ENCODE data around the gene UROS. TPM values are rescaled to one million over a fixed set of nuclear protein-coding genes. Genes with fewer than 3 reads are reported as not detected.

The UROS gene
- total RNA-seq, 2 experiments from 2014 or later, result 30.8 to 32.9 TPM

DNA sequence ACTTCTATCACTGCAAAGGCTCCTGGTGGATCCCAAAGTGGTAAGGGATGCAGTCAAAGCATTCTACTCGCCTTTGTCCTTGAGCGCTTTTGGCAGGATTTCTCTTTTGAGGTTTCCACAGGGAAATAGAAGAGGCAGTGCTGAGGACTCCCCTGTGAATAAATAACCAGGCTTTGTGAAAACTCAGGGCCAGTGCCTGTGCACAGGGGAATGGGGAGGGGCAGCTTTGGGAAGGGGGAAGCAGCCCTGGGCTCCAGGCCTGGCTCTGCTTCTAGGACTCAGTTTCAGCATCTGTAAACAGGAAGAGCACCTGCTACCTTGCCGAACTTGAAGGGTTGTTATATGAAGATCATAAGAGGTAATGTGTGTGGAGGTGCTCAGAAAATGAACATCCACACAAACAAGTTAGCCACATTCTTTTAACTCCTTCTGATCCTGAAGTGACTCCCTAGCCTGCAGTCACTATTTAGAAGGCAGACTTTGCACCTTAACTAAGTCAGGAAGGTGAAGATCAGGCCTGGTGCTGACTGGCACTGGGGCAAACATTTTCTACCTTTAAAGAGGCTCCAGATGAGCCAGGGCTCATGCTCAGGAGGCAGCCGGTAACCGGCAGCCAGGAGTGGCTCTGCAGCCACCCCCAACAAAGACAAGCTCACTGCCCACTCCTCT is 24.9 kb downstream of the UROS start:
- Mint-ChIP-seq H3K4me3 (no peak overlapping the region), H3K36me3 (ENCODE audit: low read depth) (peaks cover 12% of the 10 kb centered on the region), H3K27ac (no peak overlapping the region), H3K9me3 (no peaks in the 10 kb centered on the region), H3K4me1 (ENCODE audit: low read depth) (no peaks in the 10 kb centered on the region), H3K27me3 (ENCODE audit: low read depth) (no peaks in the 10 kb centered on the region)
- no peak for DNase-seq
- CTCF ChIA-PET, result no interaction called here
- intact Hi-C loops (cut with micrococcal nuclease), result no loop called here

DNA sequence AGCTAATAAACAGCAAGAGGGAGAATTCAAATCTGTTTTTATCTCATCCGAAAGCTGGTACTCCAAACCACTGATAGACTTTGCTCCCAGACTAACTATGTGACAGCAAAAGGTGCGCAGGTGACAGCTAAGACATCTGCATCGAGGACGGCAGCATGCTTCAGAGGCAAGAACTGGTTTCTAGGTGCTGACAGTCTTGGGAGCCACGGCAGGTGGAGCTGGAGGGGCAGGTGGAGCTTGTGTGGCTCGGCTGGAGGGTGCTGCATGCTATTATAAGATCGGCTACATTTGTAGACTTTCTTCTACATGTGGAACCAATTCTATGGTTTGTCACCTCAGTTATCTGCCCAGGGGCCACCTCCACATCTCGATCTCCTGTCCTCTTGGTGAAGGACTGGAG is 25.6 kb downstream of the UROS start:
- Mint-ChIP-seq H3K4me1 (ENCODE audit: low read depth) (no peaks in the 10 kb centered on the region), H3K36me3 (ENCODE audit: low read depth) (peaks cover 12% of the 10 kb centered on the region), H3K9me3 (no peaks in the 10 kb centered on the region), H3K27ac (no peak overlapping the region), H3K4me3 (no peak overlapping the region), H3K27me3 (ENCODE audit: low read depth) (no peaks in the 10 kb centered on the region)
- intact Hi-C loops (cut with micrococcal nuclease), result no loop called here
- CTCF ChIA-PET, result interaction anchor here (0.8 kb wide), 1 partner anchor 13 kb away, joined by 3 read pairs; no protein-coding TSS in a partner anchor
- no peak for DNase-seq

DNA sequence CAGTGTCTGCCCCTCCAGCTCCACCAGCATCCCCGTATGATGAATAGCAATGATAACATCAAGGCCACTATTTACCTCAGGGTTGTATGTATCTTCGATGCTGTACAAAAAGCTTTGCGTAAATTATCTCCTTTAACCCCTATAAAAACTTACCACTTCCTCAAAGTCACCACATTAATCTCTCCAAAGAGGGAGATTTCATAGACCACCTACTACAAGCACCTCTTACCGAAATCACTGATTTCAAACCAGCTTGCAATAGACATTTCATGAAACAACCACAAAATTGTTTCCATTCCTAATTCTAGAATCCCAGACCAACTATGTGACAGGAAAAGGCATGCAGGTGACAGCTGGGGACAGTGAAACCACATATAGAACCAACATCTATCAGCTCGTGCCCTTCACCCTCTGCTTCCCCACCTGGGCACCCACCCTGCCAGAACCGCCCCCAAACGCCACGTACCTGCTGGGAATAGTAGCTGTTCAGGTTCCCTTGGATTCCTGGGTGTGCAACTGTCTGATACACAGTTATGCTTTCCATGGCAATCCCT is 27.3 kb downstream of the UROS start:
- Mint-ChIP-seq H3K4me3 (no peak overlapping the region), H3K27me3 (ENCODE audit: low read depth) (no peaks in the 10 kb centered on the region), H3K27ac (no peak overlapping the region), H3K36me3 (ENCODE audit: low read depth) (peaks cover 16% of the 10 kb centered on the region), H3K9me3 (no peaks in the 10 kb centered on the region), H3K4me1 (ENCODE audit: low read depth) (no peaks in the 10 kb centered on the region)
- CTCF ChIA-PET, result no interaction called here
- intact Hi-C loops (cut with micrococcal nuclease), result no loop called here
- no peak for DNase-seq

DNA sequence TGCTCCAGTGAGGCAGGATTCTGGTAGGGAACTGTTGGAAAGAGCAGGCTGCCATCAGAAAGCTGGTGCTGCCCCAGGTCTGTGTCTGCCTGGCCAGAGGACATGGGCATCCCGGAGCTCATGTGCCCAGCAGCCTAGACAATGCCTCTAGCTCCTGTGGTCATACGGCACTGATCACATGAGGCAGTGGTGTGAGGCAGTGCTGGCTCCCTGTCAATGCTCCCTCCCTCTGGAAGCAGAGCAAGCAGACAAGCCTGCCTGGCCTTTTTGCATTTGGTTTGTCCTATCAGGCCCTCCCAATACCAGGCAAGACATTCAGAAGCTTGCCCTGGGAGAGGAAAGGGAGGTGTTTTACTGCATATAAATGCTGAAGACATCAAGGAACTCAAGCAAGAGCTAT is 27.9 kb downstream of the UROS start:
- H3K4me3 Mint-ChIP-seq, result no peak overlapping the region
- CTCF ChIA-PET, result no interaction called here
- peaks cover under 1% of the 10 kb centered on the region for H3K4me1 Mint-ChIP-seq (ENCODE audit: low read depth)
- no peak for DNase-seq
- H3K9me3 Mint-ChIP-seq, result no peaks in the 10 kb centered on the region
- peaks cover 18% of the 10 kb centered on the region for H3K36me3 Mint-ChIP-seq (ENCODE audit: low read depth)
- no peaks in the 10 kb centered on the region for H3K27me3 Mint-ChIP-seq (ENCODE audit: low read depth)
- intact Hi-C loops (cut with micrococcal nuclease), result no loop called here
- no peak overlapping the region for H3K27ac Mint-ChIP-seq

DNA sequence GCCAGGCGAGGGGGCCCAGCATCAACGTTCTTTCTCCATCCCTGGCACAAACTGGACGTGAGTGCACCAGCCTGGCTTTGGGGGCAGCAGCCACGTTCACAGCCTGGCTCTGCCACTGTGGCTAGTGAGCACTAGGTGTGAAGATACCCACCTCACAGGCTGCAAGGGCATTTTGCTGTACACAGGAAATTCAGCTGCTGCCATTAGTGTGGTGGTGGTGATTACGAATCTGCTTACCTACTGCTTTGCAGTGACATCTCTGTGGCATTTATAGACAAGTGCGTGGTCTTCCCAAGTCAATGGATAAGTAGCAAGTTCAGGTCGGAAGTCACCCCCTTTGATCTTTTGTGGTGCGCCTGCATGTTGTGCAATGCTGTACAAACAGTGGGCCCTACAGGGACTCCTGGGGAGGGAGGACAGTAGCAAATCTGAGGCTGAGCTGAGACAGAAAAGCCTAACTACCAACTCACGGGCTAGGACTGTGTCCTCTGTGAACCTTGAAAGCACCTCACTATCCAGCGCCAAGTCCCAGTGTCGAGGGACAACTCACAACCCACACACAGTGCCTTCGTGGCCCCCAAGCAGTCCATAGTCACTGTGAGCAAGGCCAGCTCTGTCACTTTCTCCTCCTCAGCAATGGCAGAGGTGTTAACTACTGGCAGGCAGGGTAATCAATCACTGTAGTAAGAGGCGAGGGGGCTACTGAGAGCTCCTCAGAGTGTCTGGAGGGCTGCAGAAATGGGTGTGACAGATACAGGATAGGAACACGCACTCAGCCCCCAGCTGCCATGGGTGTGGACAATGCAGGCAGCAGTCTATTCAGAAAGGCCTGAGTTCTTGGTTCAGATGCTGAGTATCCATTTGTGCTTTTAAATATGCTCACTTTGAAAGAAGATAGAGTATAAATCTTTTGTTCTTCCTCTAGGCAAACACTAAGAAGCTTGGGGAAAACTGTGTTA is 30.4 kb downstream of the UROS start:
- H3K36me3 Mint-ChIP-seq (ENCODE audit: low read depth), result peaks cover 23% of the 10 kb centered on the region
- H3K4me3 Mint-ChIP-seq, result no peak overlapping the region
- no peaks in the 10 kb centered on the region for H3K9me3 Mint-ChIP-seq
- no peaks in the 10 kb centered on the region for H3K27me3 Mint-ChIP-seq (ENCODE audit: low read depth)
- H3K4me1 Mint-ChIP-seq (ENCODE audit: low read depth), result peaks cover 16% of the 10 kb centered on the region
- H3K27ac Mint-ChIP-seq, result no peak overlapping the region
- CTCF ChIA-PET, result no interaction called here
- DNase-seq, result no peak
- intact Hi-C loops (cut with micrococcal nuclease), result no loop called here

DNA sequence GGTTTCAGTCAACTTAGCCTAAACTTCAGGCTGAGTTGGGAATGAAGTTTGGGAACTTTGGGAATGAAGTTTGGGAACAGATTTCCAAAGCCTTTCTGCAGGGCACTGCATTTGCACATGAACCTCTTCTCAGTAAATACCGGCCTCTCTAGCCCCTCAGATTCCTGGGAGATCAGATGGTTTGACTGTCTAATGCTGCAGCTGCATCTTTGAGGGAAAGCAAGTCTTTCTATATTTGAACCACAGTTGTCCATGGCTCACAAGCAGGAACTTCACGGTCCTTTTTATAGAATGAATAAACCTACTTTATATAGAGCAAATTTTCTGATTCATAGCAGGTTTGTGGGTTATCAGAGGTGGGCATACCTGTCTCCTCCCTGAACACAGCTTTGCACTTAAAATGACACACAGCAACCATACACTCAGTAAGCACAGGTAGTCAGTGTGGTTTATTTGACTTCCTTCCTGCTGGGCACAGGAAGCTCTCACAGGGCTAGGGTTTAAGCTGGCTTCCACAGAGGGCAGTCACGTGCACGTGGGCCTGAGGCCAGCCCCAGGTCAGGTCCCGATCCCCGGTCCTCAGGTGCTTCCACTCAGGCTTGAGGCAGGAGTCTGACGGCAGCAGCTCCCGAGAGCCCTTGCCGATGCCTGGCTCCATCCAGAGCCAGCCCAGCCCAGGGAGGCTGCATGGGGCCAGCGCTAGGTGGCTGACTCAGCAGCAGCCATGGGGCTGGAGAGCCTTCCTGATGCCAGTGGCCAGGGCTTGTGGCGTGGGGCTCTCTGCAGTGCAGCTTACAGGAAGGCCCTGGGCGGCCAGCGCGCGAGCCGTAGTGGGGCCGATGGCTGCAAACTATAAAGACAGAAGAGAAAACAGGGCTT is 34.7 kb downstream of the UROS start:
- DNase-seq, result no peak
- intact Hi-C loops (cut with micrococcal nuclease), result no loop called here
- Mint-ChIP-seq H3K9me3 (no peaks in the 10 kb centered on the region), H3K4me1 (ENCODE audit: low read depth) (peaks cover 16% of the 10 kb centered on the region), H3K36me3 (ENCODE audit: low read depth) (peaks cover 15% of the 10 kb centered on the region), H3K27me3 (ENCODE audit: low read depth) (no peaks in the 10 kb centered on the region), H3K27ac (no peak overlapping the region), H3K4me3 (no peak overlapping the region)
- CTCF ChIA-PET, result no interaction called here

DNA sequence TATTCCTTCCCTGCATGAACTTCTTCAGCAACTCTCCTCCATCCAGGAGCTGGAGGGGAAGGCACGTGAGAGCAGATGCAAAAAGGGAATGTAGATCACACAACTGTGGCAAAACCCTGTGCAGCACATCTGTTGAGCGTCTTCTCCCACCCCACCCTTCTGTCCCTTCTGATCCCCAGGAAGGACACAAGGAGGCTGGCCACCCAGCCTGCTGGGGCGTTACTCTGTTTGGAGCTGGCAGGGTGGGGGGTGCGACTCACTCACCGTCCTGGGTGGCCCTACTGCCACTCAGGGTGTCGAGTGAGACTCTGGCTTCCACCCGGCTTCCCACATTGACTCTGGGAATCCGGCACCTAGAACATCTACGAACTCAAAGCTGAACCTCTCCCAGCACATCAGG is 37.3 kb downstream of the UROS start:
- H3K27ac Mint-ChIP-seq, result no peak overlapping the region
- CTCF ChIA-PET, result no interaction called here

DNA sequence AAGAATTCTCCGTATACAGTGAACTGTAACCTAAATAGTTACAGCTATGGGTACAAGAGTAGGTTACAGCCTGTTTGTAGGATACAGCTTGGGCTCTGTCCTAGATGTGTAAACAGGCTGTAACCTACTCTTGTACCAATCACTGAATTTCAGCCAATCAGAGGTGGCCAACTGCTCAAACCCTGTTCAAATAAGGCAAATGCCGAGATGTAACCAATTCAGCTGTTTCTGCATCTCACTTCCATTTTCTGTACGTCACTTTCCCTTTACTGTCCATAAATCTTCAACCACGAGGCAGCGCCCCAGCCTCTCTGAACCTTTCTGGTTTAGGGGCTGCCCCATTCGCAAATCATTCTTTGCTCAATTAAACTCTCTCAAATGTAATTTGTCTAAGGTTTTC is 39.1 kb downstream of the UROS start:
- no peaks in the 10 kb centered on the region for H3K9me3 Mint-ChIP-seq
- H3K4me1 Mint-ChIP-seq (ENCODE audit: low read depth), result peaks cover 12% of the 10 kb centered on the region
- H3K27ac Mint-ChIP-seq, result no peak overlapping the region
- intact Hi-C loops (cut with micrococcal nuclease), result no loop called here
- H3K4me3 Mint-ChIP-seq, result no peak overlapping the region
- DNase-seq, result no peak
- peaks cover 3% of the 10 kb centered on the region for H3K36me3 Mint-ChIP-seq (ENCODE audit: low read depth)
- H3K27me3 Mint-ChIP-seq (ENCODE audit: low read depth), result no peaks in the 10 kb centered on the region
- CTCF ChIA-PET, result no interaction called here

More for the DNA sequence above, 37.3 kb downstream of the UROS start:
- Mint-ChIP-seq H3K36me3 (ENCODE audit: low read depth) (peaks cover 7% of the 10 kb centered on the region), H3K9me3 (no peaks in the 10 kb centered on the region), H3K4me1 (ENCODE audit: low read depth) (peaks cover 16% of the 10 kb centered on the region), H3K27me3 (ENCODE audit: low read depth) (no peaks in the 10 kb centered on the region), H3K4me3 (no peak overlapping the region)
- no peak for DNase-seq
- intact Hi-C loops (cut with micrococcal nuclease), result no loop called here

DNA sequence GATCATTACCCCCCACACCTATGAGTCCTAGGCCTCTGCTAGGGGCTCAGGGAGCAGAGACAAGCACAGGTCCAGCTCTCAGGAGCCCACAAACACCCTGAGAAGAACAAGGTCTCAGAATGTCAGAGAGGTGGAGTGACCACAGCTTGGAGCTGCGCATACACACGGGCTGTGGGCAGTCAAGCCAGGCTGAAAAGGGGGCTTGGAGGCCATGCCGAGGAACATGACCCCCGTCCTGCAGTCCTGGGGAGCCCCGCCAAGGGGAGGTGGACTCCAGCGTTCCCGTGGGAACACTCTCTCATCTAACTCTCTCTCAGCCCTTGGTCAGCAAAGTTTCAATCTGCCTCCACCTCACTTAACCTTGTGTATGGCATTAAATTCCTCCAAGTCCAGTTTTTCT is 39.6 kb downstream of the UROS start:
- CTCF ChIA-PET, result no interaction called here
- peaks cover 2% of the 10 kb centered on the region for H3K36me3 Mint-ChIP-seq (ENCODE audit: low read depth)

DNA sequence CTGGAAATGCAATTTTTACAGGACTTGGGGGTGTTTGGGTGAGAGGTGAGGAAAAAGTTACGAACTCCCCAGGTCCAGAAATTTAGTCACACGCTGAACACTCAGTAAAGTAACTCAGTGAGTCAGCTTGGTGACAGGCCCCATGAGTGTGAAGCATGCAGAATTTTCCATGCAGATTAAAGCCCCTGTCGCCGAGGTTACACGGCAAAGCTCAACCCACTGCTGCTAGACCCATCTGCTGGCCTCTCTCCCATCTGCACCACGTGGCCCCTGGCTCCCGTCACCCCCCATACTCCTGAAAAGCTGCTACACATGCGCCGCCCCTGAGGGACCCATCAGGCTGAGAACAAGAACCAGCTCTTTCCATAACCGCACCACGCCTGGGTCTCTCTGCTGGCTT is 40.4 kb downstream of the UROS start:
- DNase-seq, result no peak
- intact Hi-C loops (cut with micrococcal nuclease), result no loop called here
- Mint-ChIP-seq H3K4me3 (no peak overlapping the region), H3K27me3 (ENCODE audit: low read depth) (no peaks in the 10 kb centered on the region), H3K27ac (no peak overlapping the region), H3K36me3 (ENCODE audit: low read depth) (no peaks in the 10 kb centered on the region), H3K9me3 (no peaks in the 10 kb centered on the region), H3K4me1 (ENCODE audit: low read depth) (no peaks in the 10 kb centered on the region)
- CTCF ChIA-PET, result no interaction called here

More for the DNA sequence above, 39.6 kb downstream of the UROS start:
- no peak overlapping the region for H3K4me3 Mint-ChIP-seq
- H3K27ac Mint-ChIP-seq, result no peak overlapping the region
- no peaks in the 10 kb centered on the region for H3K27me3 Mint-ChIP-seq (ENCODE audit: low read depth)
- H3K4me1 Mint-ChIP-seq (ENCODE audit: low read depth), result peaks cover 8% of the 10 kb centered on the region
- intact Hi-C loops (cut with micrococcal nuclease), result no loop called here
- DNase-seq, result no peak
- no peaks in the 10 kb centered on the region for H3K9me3 Mint-ChIP-seq

DNA sequence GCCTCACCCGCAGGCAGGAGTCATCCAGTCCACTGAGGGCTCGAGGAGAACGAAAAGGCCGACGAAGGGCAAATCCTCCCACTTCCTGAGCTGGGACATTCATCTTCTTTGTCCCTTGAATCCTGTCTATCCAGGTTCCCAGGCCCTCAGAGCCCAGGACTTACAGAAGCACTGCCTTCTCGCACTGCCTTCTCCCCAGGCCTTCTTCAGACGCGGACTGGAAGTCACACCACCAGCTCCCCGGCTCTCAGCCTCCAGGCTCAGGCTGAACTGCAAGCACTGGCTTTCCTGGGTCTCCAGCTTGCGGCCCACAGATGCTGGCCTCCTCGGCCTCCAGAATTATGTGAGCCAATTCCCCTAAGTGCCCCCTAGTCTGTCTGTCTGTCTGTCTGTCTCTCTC is 41.0 kb downstream of the UROS start:
- no peaks in the 10 kb centered on the region for H3K27me3 Mint-ChIP-seq (ENCODE audit: low read depth)
- intact Hi-C loops (cut with micrococcal nuclease), result no loop called here
- H3K27ac Mint-ChIP-seq, result no peak overlapping the region
- no peak overlapping the region for H3K4me3 Mint-ChIP-seq
- CTCF ChIA-PET, result no interaction called here
- no peaks in the 10 kb centered on the region for H3K4me1 Mint-ChIP-seq (ENCODE audit: low read depth)
- no peaks in the 10 kb centered on the region for H3K36me3 Mint-ChIP-seq (ENCODE audit: low read depth)
- DNase-seq, result no peak
- H3K9me3 Mint-ChIP-seq, result no peaks in the 10 kb centered on the region

DNA sequence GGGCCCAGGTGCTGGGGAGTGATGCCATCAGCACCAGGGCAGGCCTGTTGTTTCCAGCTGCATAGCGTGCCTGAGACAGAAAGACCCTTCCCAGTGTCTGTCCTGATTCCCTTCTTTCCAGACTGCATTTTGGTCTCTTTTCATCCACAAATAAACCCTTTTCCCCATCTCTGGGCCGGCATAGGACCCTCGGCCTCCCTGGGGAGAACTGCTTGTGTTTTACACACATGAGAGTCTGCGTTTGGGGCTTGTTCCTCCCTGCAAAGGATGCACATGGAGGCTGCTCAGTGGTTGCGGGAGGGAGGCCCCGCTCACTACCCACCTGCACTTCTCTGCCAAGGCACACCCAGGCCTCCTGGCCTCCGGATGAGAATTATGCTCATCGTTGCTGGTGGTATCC is 41.7 kb downstream of the UROS start:
- DNase-seq, result no peak
- Mint-ChIP-seq H3K4me3 (no peak overlapping the region), H3K36me3 (ENCODE audit: low read depth) (no peaks in the 10 kb centered on the region), H3K27ac (no peak overlapping the region), H3K4me1 (ENCODE audit: low read depth) (no peaks in the 10 kb centered on the region), H3K9me3 (no peaks in the 10 kb centered on the region), H3K27me3 (ENCODE audit: low read depth) (no peaks in the 10 kb centered on the region)
- CTCF ChIA-PET, result no interaction called here
- intact Hi-C loops (cut with micrococcal nuclease), result no loop called here
